Activated naive CD4-positive, alpha-beta T cell treated with anti-CD3 and anti-CD28 coated beads for 36 hours (primary cell): ENCODE results near the gene SLC12A8. TPM values are rescaled to one million over a fixed set of nuclear protein-coding genes. Genes with fewer than 3 reads are reported as not detected.

Experiments
- CTCF ChIA-PET: fragments of 350-600 bp; sonication (Branson Sonifier 250); formaldehyde crosslinking; loops from one replicate; lab custom pipeline; 2021; ENCODE audit warnings: antibody characterized with exemption; lab: Charles Lee
- DNase-seq: peaks from one replicate; pipeline ENCODE4 v3.0.0-alpha.2; 2020
- H3K27ac Mint-ChIP-seq: one replicate; pipeline ENCODE4 v1.8.0; 2021; ENCODE audit warnings: mild to moderate bottlenecking, mixed read lengths
- H3K27me3 Mint-ChIP-seq: one replicate; pipeline ENCODE4 v1.8.0; 2021; ENCODE audit warnings: low read depth, mixed read lengths
- H3K36me3 Mint-ChIP-seq: one replicate; pipeline ENCODE4 v1.8.0; 2021; ENCODE audit warnings: low read depth, mixed read lengths
- H3K4me1 Mint-ChIP-seq: one replicate; pipeline ENCODE4 v1.8.0; 2021; ENCODE audit warnings: low read depth, mixed read lengths
- H3K4me3 Mint-ChIP-seq: one replicate; pipeline ENCODE4 v1.8.0; 2021; ENCODE audit warnings: mild to moderate bottlenecking, moderate library complexity, mixed read lengths
- H3K9me3 Mint-ChIP-seq: one replicate; pipeline ENCODE4 v1.8.0; 2021; ENCODE audit warnings: mixed read lengths
- intact Hi-C: fragments of 100-400 bp; cut with micrococcal nuclease; formaldehyde crosslinking; loops from one replicate; pipeline ENCODE4 v1.15.1; 2023
- total RNA-seq, 2 experiments: library from RNA; stranded (reverse); gene quantifications; one replicate each; pipeline ENCODE4 v1.2.3, GENCODE V29; 2021

SLC12A8 gene
- total RNA-seq, 2 experiments from 2014 or later, result 1.1 TPM

GRCh38 chr3:125128861-125129501 is 83.6 kb downstream of the SLC12A8 start:
- CTCF ChIA-PET, result no interaction called here
- DNase-seq, result no peak
- H3K9me3 Mint-ChIP-seq, result no peaks in the 10 kb centered on the region
- no peak overlapping the region for H3K27ac Mint-ChIP-seq
- no peaks in the 10 kb centered on the region for H3K27me3 Mint-ChIP-seq
- H3K4me3 Mint-ChIP-seq, result no peak overlapping the region
- H3K4me1 Mint-ChIP-seq, result peaks cover 19% of the 10 kb centered on the region
- intact Hi-C loops, result no loop called here
- no peaks in the 10 kb centered on the region for H3K36me3 Mint-ChIP-seq

- H3K36me3 Mint-ChIP-seq, result no peaks in the 10 kb centered on the region
- no peaks in the 10 kb centered on the region for H3K27me3 Mint-ChIP-seq
- peaks cover 20% of the 10 kb centered on the region for H3K4me1 Mint-ChIP-seq
- H3K27ac Mint-ChIP-seq, result no peak overlapping the region
- no peak for DNase-seq
- H3K9me3 Mint-ChIP-seq, result no peaks in the 10 kb centered on the region
- no peak overlapping the region for H3K4me3 Mint-ChIP-seq
- intact Hi-C loops, result no loop called here
- CTCF ChIA-PET, result no interaction called here
Measured at GRCh38 chr3:125126323-125126722, 86.2 kb downstream of the SLC12A8 start.

DNA sequence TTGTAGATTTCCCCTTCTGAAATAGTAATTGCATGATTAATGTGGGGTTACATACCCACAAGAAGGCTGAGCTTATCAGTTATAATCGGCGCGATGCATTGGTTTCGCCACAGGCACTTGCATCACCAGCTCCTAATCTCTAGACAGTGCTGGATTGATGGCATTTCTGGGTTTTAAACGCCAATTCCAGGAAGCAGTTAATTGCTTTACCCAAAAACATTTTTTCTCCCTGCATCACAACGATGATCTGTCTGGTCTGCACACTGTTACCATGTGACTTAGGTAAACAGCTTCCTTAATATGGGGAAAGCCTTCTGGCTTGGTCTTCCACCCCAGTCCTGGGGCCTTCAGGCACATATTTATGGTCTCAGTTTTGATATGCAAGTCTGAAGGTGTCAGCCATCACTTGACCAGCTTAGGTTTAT is 86.7 kb downstream of the SLC12A8 start:
- H3K9me3 Mint-ChIP-seq, result no peaks in the 10 kb centered on the region
- no peaks in the 10 kb centered on the region for H3K27me3 Mint-ChIP-seq
- H3K36me3 Mint-ChIP-seq, result no peaks in the 10 kb centered on the region
- no peak overlapping the region for H3K4me3 Mint-ChIP-seq
- H3K27ac Mint-ChIP-seq, result no peak overlapping the region
- no peak for DNase-seq
- H3K4me1 Mint-ChIP-seq, result peaks cover 25% of the 10 kb centered on the region
- CTCF ChIA-PET, result interaction anchor here (0.6 kb wide), 1 partner anchor 10 kb away, joined by 5 read pairs; no protein-coding TSS in a partner anchor
- intact Hi-C loops, result no loop called here

- Mint-ChIP-seq H3K27me3 (no peaks in the 10 kb centered on the region), H3K4me1 (peaks cover 42% of the 10 kb centered on the region), H3K9me3 (no peaks in the 10 kb centered on the region), H3K36me3 (no peaks in the 10 kb centered on the region), H3K4me3 (no peak overlapping the region), H3K27ac (no peak overlapping the region)
- CTCF ChIA-PET, result interaction anchor here (0.9 kb wide), 1 partner anchor 13 kb away, joined by 7 read pairs; no protein-coding TSS in a partner anchor
- no peak for DNase-seq
- intact Hi-C loops, result no loop called here
Measured at GRCh38 chr3:125123451-125124305, 88.9 kb downstream of the SLC12A8 start.

GRCh38 chr3:125121246-125122010 is 91.1 kb downstream of the SLC12A8 start:
- CTCF ChIA-PET, result interaction anchor here (0.9 kb wide), 2 partner anchors 12 to 361 kb away, joined by 3 read pairs; no protein-coding TSS in a partner anchor
- H3K4me1 Mint-ChIP-seq, result peaks cover 41% of the 10 kb centered on the region
- H3K36me3 Mint-ChIP-seq, result no peaks in the 10 kb centered on the region
- no peak overlapping the region for H3K4me3 Mint-ChIP-seq
- no peak overlapping the region for H3K27ac Mint-ChIP-seq
- no peaks in the 10 kb centered on the region for H3K9me3 Mint-ChIP-seq
- H3K27me3 Mint-ChIP-seq, result no peaks in the 10 kb centered on the region
- DNase-seq, result peak; percentile 52
- intact Hi-C loops, result no loop called here

DNA sequence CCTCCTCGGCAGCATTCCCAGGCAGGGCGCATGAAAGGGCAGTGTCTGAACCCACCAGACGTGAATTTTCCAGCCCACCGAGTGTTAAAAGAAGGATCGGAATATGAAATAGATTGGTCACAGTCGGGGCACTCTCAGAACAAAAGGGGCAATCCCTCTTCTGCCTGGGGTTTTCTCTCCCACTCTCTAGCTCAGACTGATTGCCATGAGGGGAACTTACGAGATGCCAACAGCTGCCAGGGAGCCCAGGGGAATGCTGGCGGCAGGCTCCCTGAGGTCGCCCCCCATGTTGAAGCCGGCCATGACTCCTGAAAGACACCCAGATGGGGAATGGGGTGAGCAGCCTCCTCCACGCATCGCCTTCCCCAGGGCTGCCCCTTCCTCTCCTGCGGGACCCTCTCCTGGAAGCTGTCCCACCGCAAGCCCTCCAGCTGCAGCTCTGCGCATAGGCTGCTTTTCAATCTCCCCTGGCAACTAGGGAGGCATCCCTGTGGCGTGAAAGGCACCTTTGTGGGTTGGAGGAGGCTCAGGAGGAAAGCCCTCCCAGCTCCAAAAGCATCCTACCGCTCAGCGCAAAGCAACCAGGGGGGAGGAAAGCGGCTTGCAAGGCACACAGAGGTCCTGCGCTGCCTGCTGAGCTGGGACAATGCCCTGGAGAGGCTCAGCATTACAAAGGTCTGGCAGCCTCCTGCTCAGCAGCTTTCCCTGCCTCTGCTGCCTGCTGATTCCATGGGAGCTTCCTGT is 92.0 kb downstream of the SLC12A8 start:
- CTCF ChIA-PET, result interaction anchor here (0.9 kb wide), 2 partner anchors 11 to 360 kb away, joined by 3 read pairs; no protein-coding TSS in a partner anchor
- no peak for DNase-seq
- H3K4me1 Mint-ChIP-seq, result peaks cover 34% of the 10 kb centered on the region
- no peak overlapping the region for H3K27ac Mint-ChIP-seq
- no peaks in the 10 kb centered on the region for H3K9me3 Mint-ChIP-seq
- intact Hi-C loops, result no loop called here
- no peaks in the 10 kb centered on the region for H3K27me3 Mint-ChIP-seq
- H3K36me3 Mint-ChIP-seq, result no peaks in the 10 kb centered on the region
- no peak overlapping the region for H3K4me3 Mint-ChIP-seq

DNA sequence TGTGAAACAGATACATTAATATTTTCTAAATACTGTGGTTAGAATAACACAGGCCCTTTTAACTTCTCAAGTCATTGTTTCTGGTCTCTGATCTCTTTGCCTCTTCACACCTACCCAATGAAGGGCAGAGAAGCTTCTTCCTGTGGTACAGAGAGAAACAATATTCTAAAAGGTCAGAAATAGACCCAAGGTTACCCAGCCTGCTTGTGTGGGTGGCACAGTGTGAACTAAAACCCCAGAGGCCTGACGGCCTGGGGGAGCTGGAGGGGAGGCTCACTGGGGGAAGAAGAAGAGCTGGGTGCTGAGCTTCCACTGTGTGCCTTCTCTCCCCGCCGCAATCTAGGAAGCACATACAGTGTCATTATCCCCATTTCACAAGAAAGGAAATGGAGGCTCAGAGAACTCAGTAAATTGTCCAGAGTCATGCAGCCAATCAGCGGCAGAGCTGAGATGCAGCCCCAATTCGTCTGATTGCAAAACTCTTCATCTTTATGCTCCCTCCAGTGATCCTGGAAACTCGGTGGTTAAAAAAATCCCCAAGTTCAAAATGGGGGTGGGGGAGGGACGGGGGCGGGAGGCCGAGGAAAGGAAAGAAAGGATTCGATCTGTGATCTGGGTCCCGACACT is 92.7 kb downstream of the SLC12A8 start:
- Mint-ChIP-seq H3K4me1 (peaks cover 32% of the 10 kb centered on the region), H3K27ac (no peak overlapping the region), H3K4me3 (no peak overlapping the region), H3K36me3 (no peaks in the 10 kb centered on the region), H3K27me3 (peaks cover 2% of the 10 kb centered on the region), H3K9me3 (no peaks in the 10 kb centered on the region)
- intact Hi-C loops, result no loop called here
- CTCF ChIA-PET, result no interaction called here
- peak; percentile 30 for DNase-seq

DNA sequence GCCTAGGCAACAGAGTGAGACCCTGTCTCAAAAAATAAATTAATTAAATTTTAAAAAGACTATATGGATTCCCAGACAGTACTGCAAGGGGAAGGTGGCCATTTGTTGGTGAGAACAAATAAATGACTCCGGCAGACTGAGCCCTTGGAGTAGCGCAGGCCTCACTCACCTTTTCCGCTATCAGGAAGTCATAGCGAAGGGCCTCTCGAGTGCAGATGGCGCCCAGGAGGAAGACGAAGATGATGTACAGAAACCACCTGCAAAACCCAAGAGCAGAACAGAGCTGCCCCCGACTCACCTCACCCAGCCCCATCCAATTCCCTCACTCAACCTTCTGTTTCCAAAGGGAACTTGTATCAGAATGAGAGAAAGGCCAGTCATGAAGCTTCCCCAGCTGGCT is 93.9 kb downstream of the SLC12A8 start:
- CTCF ChIA-PET, result interaction anchor here (0.6 to 1.0 kb wide), 2 partner anchors 9 to 358 kb away, joined by 3 to 5 read pairs; no protein-coding TSS in a partner anchor
- Mint-ChIP-seq H3K36me3 (no peaks in the 10 kb centered on the region), H3K9me3 (no peaks in the 10 kb centered on the region), H3K4me3 (no peak overlapping the region), H3K27me3 (peaks cover 3% of the 10 kb centered on the region), H3K4me1 (peaks cover 32% of the 10 kb centered on the region), H3K27ac (no peak overlapping the region)
- DNase-seq, result no peak
- intact Hi-C loops, result no loop called here

DNA sequence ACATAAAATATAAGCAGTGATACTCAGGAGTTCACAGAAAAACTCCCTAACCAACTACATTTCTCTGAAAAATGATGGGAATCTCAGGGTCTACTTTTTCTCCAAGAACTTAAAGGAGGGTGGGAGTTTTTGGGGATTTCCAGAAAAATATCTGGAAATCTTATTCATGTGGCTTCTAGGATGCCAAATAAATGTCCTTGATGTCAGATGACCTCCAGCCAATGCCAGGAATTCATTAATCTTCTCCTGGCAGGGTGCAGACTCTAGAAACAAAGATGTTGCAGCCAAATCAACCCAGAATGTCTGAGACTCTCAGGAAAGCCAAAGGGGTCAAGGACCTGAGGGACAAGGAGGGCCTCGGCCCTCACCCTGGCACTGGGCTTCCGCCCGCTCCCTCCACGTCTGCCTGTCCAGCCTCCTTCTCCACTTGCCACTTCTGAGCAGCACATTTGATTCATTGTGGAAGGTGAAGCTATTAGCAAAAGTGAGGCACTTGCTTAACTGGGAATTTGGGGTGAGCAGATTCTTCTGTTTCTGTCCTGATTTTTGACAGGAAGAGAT is 94.8 kb downstream of the SLC12A8 start:
- no peak overlapping the region for H3K27ac Mint-ChIP-seq
- no peak for DNase-seq
- CTCF ChIA-PET, result interaction anchor here (0.6 kb wide), 1 partner anchor 357 kb away, joined by 5 read pairs; no protein-coding TSS in a partner anchor
- no peak overlapping the region for H3K4me3 Mint-ChIP-seq
- H3K36me3 Mint-ChIP-seq, result no peaks in the 10 kb centered on the region
- peaks cover 3% of the 10 kb centered on the region for H3K27me3 Mint-ChIP-seq
- no peaks in the 10 kb centered on the region for H3K9me3 Mint-ChIP-seq
- intact Hi-C loops, result no loop called here
- peaks cover 29% of the 10 kb centered on the region for H3K4me1 Mint-ChIP-seq

DNA sequence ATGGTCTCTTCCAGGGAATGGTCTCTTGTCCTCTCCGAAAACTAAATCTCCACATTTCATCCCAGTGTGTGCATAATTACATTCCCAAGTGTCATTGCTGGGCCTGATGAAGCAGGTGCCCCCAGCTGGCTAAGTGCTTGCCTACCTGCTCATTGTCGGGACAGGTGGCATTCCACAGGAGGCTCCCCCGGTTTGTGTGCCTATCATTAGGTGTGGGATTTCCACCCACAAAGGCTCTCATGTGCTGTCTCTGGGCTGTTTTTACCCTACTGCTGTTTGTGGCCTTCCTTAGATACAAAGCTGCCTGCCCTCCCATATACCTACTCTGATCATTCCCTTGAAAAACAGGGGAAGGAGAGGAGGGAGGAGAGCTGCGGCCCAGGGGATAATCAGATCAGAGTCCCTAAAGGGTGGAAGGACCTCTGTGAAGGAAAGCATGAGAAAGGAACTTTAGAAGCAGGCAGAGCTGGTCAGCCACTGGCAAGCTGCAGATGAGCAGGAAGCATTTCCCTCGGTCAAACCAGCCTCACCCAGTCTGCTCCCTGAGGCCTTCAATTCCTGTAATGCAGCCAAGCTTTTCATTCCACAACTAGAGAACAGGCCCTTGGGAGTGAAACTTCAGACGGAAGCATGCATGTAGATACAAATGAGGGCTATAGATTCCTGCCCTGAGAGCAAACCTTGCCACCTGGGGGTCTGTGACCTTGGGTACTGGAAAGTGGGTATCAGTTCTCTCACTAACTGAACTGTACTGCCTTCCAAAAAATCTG is 96.1 kb downstream of the SLC12A8 start:
- CTCF ChIA-PET, result no interaction called here
- Mint-ChIP-seq H3K27me3 (peaks cover 8% of the 10 kb centered on the region), H3K36me3 (no peaks in the 10 kb centered on the region), H3K4me3 (no peak overlapping the region), H3K4me1 (peaks cover 25% of the 10 kb centered on the region), H3K9me3 (no peaks in the 10 kb centered on the region), H3K27ac (no peak overlapping the region)
- intact Hi-C loops, result no loop called here
- DNase-seq, result no peak
